Esophagus muscularis mucosa (tissue), 4 donors: Measurements from ENCODE around the gene HILPDA. TPM values are rescaled to one million over a fixed set of nuclear protein-coding genes. Genes with fewer than 3 reads are reported as not detected.
"Not testable (repeated sequence)": the region's sequence is repeated elsewhere in the genome, so short reads cannot be mapped to it uniquely, and the experiment has no call there.

Source experiments
- DNase-seq: peaks from one replicate; pipeline ENCODE4 v3.0.0-alpha.2; 2017; ENCODE audit errors: extremely low spot score
- H3K27ac ChIP-seq, 4 donors: fragments of 200-600 bp; sonication (generic); replicated peaks in 1 of 4; 1 replicate in 3 of 4; 2 replicates in 1 of 4; pipeline ENCODE4 v1.5.1; 2016 to 2019; ENCODE audit warnings: mild to moderate bottlenecking in 1 of 4
- H3K27me3 ChIP-seq, 4 donors: fragments of 200-600 bp; sonication (generic); one replicate each; pipeline versions ENCODE4 v1.5.1 to v1.6.0; 2016 to 2019
- H3K36me3 ChIP-seq, 4 donors: fragments of 200-600 bp; sonication (generic); one replicate each; pipeline ENCODE4 v1.5.1; 2016 to 2019
- H3K4me1 ChIP-seq, 4 donors: fragments of 200-600 bp; sonication (generic); one replicate each; pipeline ENCODE4 v1.5.1; 2016 to 2019
- H3K4me3 ChIP-seq, 4 donors: fragments of 200-600 bp; sonication (generic); 1 replicate in 2 of 4; 2 replicates in 2 of 4; pipeline ENCODE4 v1.5.1; 2016 to 2019; ENCODE audit warnings: mild to moderate bottlenecking in 4 of 4, moderate library complexity in 1 of 4
- H3K9me3 ChIP-seq, 4 donors: fragments of 200-600 bp; sonication (generic); 1 replicate in 3 of 4; 2 replicates in 1 of 4; pipeline ENCODE4 v1.5.1; 2016 to 2019
- CTCF ChIP-seq, 3 experiments: fragments of 200-600 bp in 2 of 3; fragments of 450-650 bp in 1 of 3; sonication (generic) in 2 of 3; IDR thresholded peaks; one replicate each; pipeline ENCODE4 v1.5.1; 2017 to 2019; ENCODE audit warnings: antibody characterized with exemption in 3 of 3, mild to moderate bottlenecking in 2 of 3, moderate library complexity in 1 of 3
- EP300 ChIP-seq: sonication (generic); formaldehyde crosslinking; IDR thresholded peaks from one replicate; pipeline ENCODE4 v1.6.1; 2017; ENCODE audit warnings: antibody characterized with exemption
- POLR2A ChIP-seq: fragments of 450-650 bp; IDR thresholded peaks from one replicate; pipeline ENCODE4 v1.6.1; 2017; ENCODE audit warnings: antibody characterized with exemption, moderate library complexity, mild to moderate bottlenecking, low read depth
- POLR2AphosphoS5 ChIP-seq, 2 donors: sonication (generic); formaldehyde crosslinking; IDR thresholded peaks; one replicate each; pipeline ENCODE4 v1.6.1; 2017; ENCODE audit warnings: antibody characterized with exemption in 2 of 2
- WGBS: methylation state at CpG from one replicate; pipeline ENCODE4 v1.1.5; 2018; 5-methylcytosine and 5-hydroxymethylcytosine counted together
- intact Hi-C: fragments of 100-400 bp; cut with DNase I; formaldehyde crosslinking; loops from one replicate; pipeline ENCODE4 v1.15.1; 2023
- total RNA-seq, 4 donors: library from RNA; depleted of rRNA; stranded (reverse); fragments of >200 nt; gene quantifications; one replicate each; pipeline versions ENCODE4 v1.1.0 to v1.2.1, GENCODE V29; 2016

HILPDA gene
- total RNA-seq, 4 donors from 2014 or later = 4.1 to 15.1 (median 5.8) TPM

- WGBS = 1% methylated on average over 31 of the region's 62 CpGs
- not testable (repeated sequence) for H3K9me3 ChIP-seq, H3K27me3 ChIP-seq
- intact Hi-C loops = loop anchor here (5.0 kb wide), 1 partner anchor 406 kb away; no protein-coding TSS in a partner anchor
- H3K36me3 ChIP-seq = peaks cover 0 to 29% (median 14%) of the 10 kb centered on the region in 4 donors
- peak; percentile 98 for DNase-seq
- TF ChIP-seq CTCF (IDR thresholded peaks at IDR 0.05) (peak; percentile 11 to 58 (median 36)), POLR2A (peak; percentile 37), POLR2AphosphoS5 (IDR thresholded peaks at IDR 0.05) (peak; percentile 87 to 92)
- peak within 1 kb of the TSS; percentile 77 to 91 (median 82) for H3K27ac ChIP-seq
- peak within 1 kb of the TSS; percentile 73 to 87 (median 80) for H3K4me3 ChIP-seq
- peaks cover 10 to 28% (median 22%) of the 10 kb centered on the region in 4 donors for H3K4me1 ChIP-seq
Measured at GRCh38 chr7:128476402-128477335, 21.0 kb downstream of the HILPDA start, which contains the start of gene METTL2B. Gene METTL2B (plus strand): TSS chr7:128476748. CDS start chr7:128476766, 18 bp downstream.

- not testable (repeated sequence) for DNase-seq
- intact Hi-C loops = loop anchor here (5.0 kb wide), 1 partner anchor 405 kb away; no protein-coding TSS in a partner anchor
- peak overlapping the region; percentile 77 to 91 (median 82) for H3K27ac ChIP-seq
Measured at GRCh38 chr7:128477336-128477690, 21.6 kb downstream of the HILPDA start.

GRCh38 chr7:128479082-128479481, 23.4 kb downstream of the HILPDA start:
- 89% methylated on average over 4 of the region's 4 CpGs for whole genome bisulfite sequencing
- H3K36me3 ChIP-seq = peaks cover 5 to 51% (median 36%) of the 10 kb centered on the region in 4 donors
- not testable (repeated sequence) for H3K27me3 ChIP-seq, H3K4me3 ChIP-seq, DNase-seq, H3K27ac ChIP-seq, H3K9me3 ChIP-seq
- intact Hi-C loops = loop anchor here (5.0 kb wide), 1 partner anchor 403 kb away; no protein-coding TSS in a partner anchor
- peaks cover 10 to 28% (median 22%) of the 10 kb centered on the region in 4 donors for H3K4me1 ChIP-seq

More at GRCh38 chr7:128477336-128477690, 21.6 kb downstream of the HILPDA start:
- H3K4me3 ChIP-seq = peak overlapping the region; percentile 73 to 87 (median 80)
- WGBS = 3% methylated on average over 4 of the region's 4 CpGs
- not testable (repeated sequence) for H3K9me3 ChIP-seq, H3K27me3 ChIP-seq
- peaks cover 0 to 35% (median 20%) of the 10 kb centered on the region in 4 donors for H3K36me3 ChIP-seq
- peaks cover 10 to 28% (median 22%) of the 10 kb centered on the region in 4 donors for H3K4me1 ChIP-seq

GRCh38 chr7:128488134-128488533, 32.5 kb downstream of the HILPDA start:
- H3K27me3 ChIP-seq, DNase-seq, H3K4me1 ChIP-seq, H3K27ac ChIP-seq, H3K4me3 ChIP-seq, intact Hi-C loops, H3K9me3 ChIP-seq: not testable (repeated sequence)
- H3K36me3 ChIP-seq = peaks cover 7 to 67% (median 42%) of the 10 kb centered on the region in 4 donors
- 86% methylated on average over 5 of the region's 6 CpGs for WGBS

GRCh38 chr7:128497405-128497804, 41.7 kb downstream of the HILPDA start:
- Histone ChIP-seq H3K27me3 (no peaks in the 10 kb centered on the region), H3K36me3 (peaks cover 56 to 92% (median 83%) of the 10 kb centered on the region in 4 donors)
- WGBS = 94% methylated on average over 6 of the region's 9 CpGs

GRCh38 chr7:128505416-128505815, 49.7 kb downstream of the HILPDA start:
- WGBS = 83% methylated on average over 2 of the region's 2 CpGs
- H3K4me1 ChIP-seq, intact Hi-C loops, H3K27me3 ChIP-seq, H3K9me3 ChIP-seq, H3K4me3 ChIP-seq, H3K27ac ChIP-seq, DNase-seq: not testable (repeated sequence)
- peaks cover 7 to 35% (median 26%) of the 10 kb centered on the region in 4 donors for H3K36me3 ChIP-seq

More at GRCh38 chr7:128497405-128497804, 41.7 kb downstream of the HILPDA start:
- H3K4me1 ChIP-seq = no peaks in the 10 kb centered on the region
- TF ChIP-seq EP300 (no peak), POLR2A (no peak), POLR2AphosphoS5 (IDR thresholded peaks at IDR 0.05) (no peak), CTCF (IDR thresholded peaks at IDR 0.05) (no peak)
- no peak overlapping the region for H3K27ac ChIP-seq
- intact Hi-C loops = no loop called here
- H3K9me3 ChIP-seq = no peaks in the 10 kb centered on the region
- no peak overlapping the region for H3K4me3 ChIP-seq
- DNase-seq = no peak

- H3K4me3 ChIP-seq, H3K9me3 ChIP-seq, H3K27me3 ChIP-seq, H3K4me1 ChIP-seq, H3K27ac ChIP-seq, intact Hi-C loops, DNase-seq: not testable (repeated sequence)
- H3K36me3 ChIP-seq = peaks cover 1 to 20% (median 13%) of the 10 kb centered on the region in 4 donors
- WGBS = 95% methylated on average over 3 of the region's 3 CpGs
Measured at GRCh38 chr7:128506819-128507218, 51.1 kb downstream of the HILPDA start.

GRCh38 chr7:128507321-128507993, 51.8 kb downstream of the HILPDA start:
- H3K4me3 ChIP-seq, DNase-seq, H3K9me3 ChIP-seq, H3K27me3 ChIP-seq, H3K4me1 ChIP-seq, H3K27ac ChIP-seq, intact Hi-C loops: not testable (repeated sequence)
- WGBS = 91% methylated on average over 5 of the region's 5 CpGs
- H3K36me3 ChIP-seq = peaks cover 0 to 16% (median 9%) of the 10 kb centered on the region in 4 donors
